GM10266 (cell line): ENCODE measurements around the gene ABCG1.
A peak's percentile ranks its signal among the peaks of the same experiment; 100 is the strongest.

Experiments
- DNase-seq: peaks from one replicate; pipeline ENCODE4 v3.0.0; 2012; ENCODE audit errors: extremely low spot score
- CTCF ChIP-seq: IDR thresholded peaks from 2 replicates; pipeline ENCODE4 v1.5.1; 2012; ENCODE audit warnings: mild to moderate bottlenecking, low read depth; ENCODE audit not compliant: control insufficient read depth, insufficient read depth; ENCODE audit errors: missing control alignments

Gene ABCG1

GRCh38 chr21:42223826-42224575 lies 5.1 kb downstream of the ABCG1 start:
- DNase-seq, result no peak
- no peak for TF ChIP-seq CTCF

GRCh38 chr21:42225042-42225441 lies 6.1 kb downstream of the ABCG1 start:
- no peak for TF ChIP-seq CTCF
- DNase-seq, result no peak

GRCh38 chr21:42225571-42226155 lies 6.7 kb downstream of the ABCG1 start:
- TF ChIP-seq CTCF, result no peak
- no peak for DNase-seq

GRCh38 chr21:42226626-42227025 lies 7.7 kb downstream of the ABCG1 start:
- no peak for TF ChIP-seq CTCF
- no peak for DNase-seq

GRCh38 chr21:42227909-42228708 lies 9.2 kb downstream of the ABCG1 start:
- DNase-seq, result peak; percentile 91
- no peak for TF ChIP-seq CTCF

- no peak for TF ChIP-seq CTCF
- no peak for DNase-seq
Observed at GRCh38 chr21:42228709-42229220, 9.8 kb downstream of the ABCG1 start.
